ENCODE measurements around the gene ECHDC3.

Gene ECHDC3

DNA sequence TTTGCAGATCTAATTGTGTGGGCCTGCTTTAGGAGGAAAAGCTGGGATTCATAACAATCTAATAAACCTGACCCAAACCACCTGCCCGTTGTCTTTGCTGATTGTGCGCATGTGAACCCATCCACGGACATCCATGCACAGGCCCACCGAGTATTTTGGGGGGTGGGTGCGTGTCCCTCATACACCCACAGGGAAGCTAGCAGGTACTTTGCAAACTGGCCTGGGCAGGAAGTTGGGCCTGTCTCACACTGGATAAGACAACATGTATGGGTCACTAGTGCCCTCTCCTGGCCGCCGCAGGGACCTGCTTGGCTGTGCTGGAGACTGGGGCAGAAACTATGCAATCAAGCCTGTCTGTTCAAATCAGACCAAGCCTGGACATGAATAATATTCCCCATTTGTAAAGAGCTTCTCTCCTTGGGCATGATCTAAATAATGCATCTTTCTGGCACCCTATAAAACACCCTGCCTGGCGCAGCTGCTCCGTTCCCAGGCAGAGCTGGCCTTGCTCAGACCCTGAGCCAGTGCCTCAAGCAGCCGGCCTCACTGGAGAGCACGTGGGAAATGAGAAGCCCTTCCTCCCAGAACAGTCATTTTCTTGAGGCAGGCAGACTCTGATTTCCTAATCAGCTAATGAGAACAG is 15.8 kb downstream of the ECHDC3 start:
- POLR2A ChIA-PET, result interaction anchor here (1.1 to 1.9 kb wide), 2 partner anchors 243 to 284 kb away, joined by 3 to 6 read pairs; partner anchors contain the start of gene UPF2
- CTCF ChIA-PET, result interaction anchor here (0.7 to 2.7 kb wide), 11 partner anchors 10 to 649 kb away, joined by 3 to 17 read pairs (median 3); no protein-coding TSS in a partner anchor
- DNase-seq (ENCODE audit: extremely low spot score), result peak; percentile 85

DNA sequence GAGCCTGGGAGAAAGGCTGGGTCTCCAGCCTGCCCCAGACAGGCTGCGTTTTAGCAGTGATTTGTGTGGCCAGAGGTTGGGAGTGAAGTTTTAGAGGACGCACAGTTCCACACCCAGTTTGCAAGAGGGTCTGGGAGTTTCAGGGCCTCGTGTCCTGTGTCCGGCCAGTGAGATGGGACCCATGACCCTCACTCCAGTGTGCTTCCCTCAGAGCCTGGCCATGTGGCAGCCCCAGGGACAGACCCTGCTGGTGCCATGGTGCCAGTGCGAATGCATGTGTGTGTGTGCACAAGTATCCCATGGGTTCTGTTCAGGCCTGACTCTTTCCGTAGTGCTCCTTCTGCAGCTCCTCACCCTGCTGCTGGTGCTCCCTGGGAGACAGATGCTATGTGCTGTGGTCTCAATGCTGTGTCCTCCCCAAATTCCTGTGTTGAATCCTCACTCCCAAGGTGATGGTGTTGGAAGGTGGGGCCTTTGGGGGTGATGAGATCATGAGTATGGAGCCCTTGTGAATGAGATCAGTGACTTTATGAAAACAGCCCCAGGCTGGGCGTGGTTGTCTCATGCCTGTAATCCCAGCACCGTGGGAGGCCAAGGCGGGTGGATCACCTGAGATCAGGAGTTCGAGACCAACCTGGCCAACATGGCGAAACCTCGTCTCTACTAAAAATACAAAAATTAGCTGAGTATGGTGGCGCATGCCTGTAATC is 16.5 kb downstream of the ECHDC3 start:
- POLR2A ChIA-PET, result interaction anchor here (1.1 to 1.9 kb wide), 2 partner anchors 244 to 284 kb away, joined by 3 to 6 read pairs; partner anchors contain the start of gene UPF2

More for the DNA sequence above, 15.8 kb downstream of the ECHDC3 start:
- TF ChIP-seq TARDBP (IDR thresholded peaks at IDR 0.05), result no peak
- 0 out of 2 replicates have a peak, but pooled peaks have one; percentile 26 for TF ChIP-seq L3MBTL2 (conservative IDR thresholded peaks at IDR 0.05)
- TF ChIP-seq HDGF (IDR thresholded peaks at IDR 0.05; ENCODE audit: borderline replicate concordance), result 0 out of 2 replicates have a peak, but pooled peaks have one; percentile 80

DNA sequence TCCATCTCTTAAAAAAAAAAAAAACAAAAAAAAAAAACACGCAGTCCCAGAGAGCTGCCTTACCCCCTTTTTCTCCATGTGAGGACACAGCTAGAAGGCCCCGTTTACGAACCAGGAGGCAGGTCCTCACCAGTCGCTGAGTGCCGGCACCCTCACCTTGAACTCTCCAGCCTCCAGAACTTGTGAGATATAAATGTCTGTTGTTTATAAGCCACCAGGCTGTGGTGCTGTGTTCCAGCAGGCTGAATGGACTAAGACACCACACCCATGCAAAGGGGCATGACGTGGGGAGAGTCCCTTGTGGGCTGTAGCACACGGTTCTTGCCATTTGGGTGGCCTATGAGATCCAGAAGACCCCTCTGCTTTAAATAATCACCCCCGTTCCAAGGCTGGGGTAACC is 17.2 kb downstream of the ECHDC3 start:
- DNase-seq (ENCODE audit: extremely low spot score), result no peak
- TF ChIP-seq TARDBP (IDR thresholded peaks at IDR 0.05), result no peak
- TF ChIP-seq FOXA1 (IDR thresholded peaks at IDR 0.05), result no peak
- no peak for TF ChIP-seq ELF4 (IDR thresholded peaks at IDR 0.05)
- TF ChIP-seq L3MBTL2 (conservative IDR thresholded peaks at IDR 0.05), result no peak
- TF ChIP-seq FOXK2 (IDR thresholded peaks at IDR 0.05), result no peak
- TF ChIP-seq SUZ12 (IDR thresholded peaks at IDR 0.05), result no peak
- TF ChIP-seq ARNT (IDR thresholded peaks at IDR 0.05), result no peak
- TF ChIP-seq LEF1 (IDR thresholded peaks at IDR 0.05; ENCODE audit: borderline replicate concordance), result no peak
- no peak for TF ChIP-seq CTBP1 (IDR thresholded peaks at IDR 0.05; ENCODE audit: borderline replicate concordance)
- CTCF ChIA-PET, result interaction anchor here (2.7 kb wide), 1 partner anchor 244 kb away, joined by 17 read pairs; no protein-coding TSS in a partner anchor
- POLR2A ChIA-PET, result no interaction called here

More for the DNA sequence above, 16.5 kb downstream of the ECHDC3 start:
- TF ChIP-seq NFRKB (IDR thresholded peaks at IDR 0.05) (no peak), FOXM1 (IDR thresholded peaks at IDR 0.05; ENCODE audit: borderline replicate concordance) (no peak), ELF4 (IDR thresholded peaks at IDR 0.05) (no peak), LEF1 (IDR thresholded peaks at IDR 0.05; ENCODE audit: borderline replicate concordance) (no peak), ARNT (IDR thresholded peaks at IDR 0.05) (no peak), CTBP1 (IDR thresholded peaks at IDR 0.05; ENCODE audit: borderline replicate concordance) (no peak), ZNF384 (IDR thresholded peaks at IDR 0.05) (no peak), TARDBP (IDR thresholded peaks at IDR 0.05) (no peak), SUZ12 (IDR thresholded peaks at IDR 0.05) (no peak), FOXA1 (IDR thresholded peaks at IDR 0.05) (no peak), L3MBTL2 (conservative IDR thresholded peaks at IDR 0.05) (no peak), SP1 (IDR thresholded peaks at IDR 0.05) (no peak), BHLHE40 (IDR thresholded peaks at IDR 0.05; ENCODE audit: borderline replicate concordance) (no peak), HDGF (IDR thresholded peaks at IDR 0.05; ENCODE audit: borderline replicate concordance) (no peak), FOXK2 (IDR thresholded peaks at IDR 0.05) (no peak)
- TF ChIP-seq, protein P1, sequence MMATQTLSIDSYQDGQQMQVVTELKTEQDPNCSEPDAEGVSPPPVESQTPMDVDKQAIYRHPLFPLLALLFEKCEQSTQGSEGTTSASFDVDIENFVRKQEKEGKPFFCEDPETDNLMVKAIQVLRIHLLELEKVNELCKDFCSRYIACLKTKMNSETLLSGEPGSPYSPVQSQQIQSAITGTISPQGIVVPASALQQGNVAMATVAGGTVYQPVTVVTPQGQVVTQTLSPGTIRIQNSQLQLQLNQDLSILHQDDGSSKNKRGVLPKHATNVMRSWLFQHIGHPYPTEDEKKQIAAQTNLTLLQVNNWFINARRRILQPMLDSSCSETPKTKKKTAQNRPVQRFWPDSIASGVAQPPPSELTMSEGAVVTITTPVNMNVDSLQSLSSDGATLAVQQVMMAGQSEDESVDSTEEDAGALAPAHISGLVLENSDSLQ (IDR thresholded peaks at IDR 0.05), result no peak
- DNase-seq (ENCODE audit: extremely low spot score), result no peak
- CTCF ChIA-PET, result interaction anchor here (0.7 to 2.7 kb wide), 6 partner anchors 24 to 254 kb away, joined by 3 to 17 read pairs (median 3); no protein-coding TSS in a partner anchor

DNA sequence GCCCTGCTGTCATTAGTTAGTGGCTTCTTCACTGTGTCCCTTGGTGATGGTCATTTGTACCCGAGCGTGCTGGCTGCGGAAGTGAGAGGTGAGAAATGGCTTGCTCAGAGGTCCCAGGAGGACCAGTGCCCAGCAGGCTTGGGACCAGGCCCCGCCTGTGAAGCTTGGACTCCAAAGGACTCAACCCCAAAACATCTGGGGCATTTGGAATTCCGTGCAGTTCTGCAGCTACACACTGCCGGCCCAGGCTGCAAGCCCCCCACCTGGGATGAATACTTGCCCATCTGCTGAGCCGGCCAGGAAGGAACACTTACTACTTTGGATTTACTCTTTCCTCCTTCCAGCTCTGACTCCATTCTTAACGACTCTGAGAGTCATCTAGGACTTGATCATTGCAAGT is 18.0 kb downstream of the ECHDC3 start:
- ChIA-PET POLR2A (no interaction called here), CTCF (no interaction called here)
- no peak for TF ChIP-seq ELF4 (IDR thresholded peaks at IDR 0.05)
- no peak for TF ChIP-seq FOXA1 (IDR thresholded peaks at IDR 0.05)
- no peak for TF ChIP-seq HDGF (IDR thresholded peaks at IDR 0.05; ENCODE audit: borderline replicate concordance)
- no peak for TF ChIP-seq ZNF384 (IDR thresholded peaks at IDR 0.05)
- TF ChIP-seq, protein P1 (IDR thresholded peaks at IDR 0.05), result no peak
- TF ChIP-seq LEF1 (IDR thresholded peaks at IDR 0.05; ENCODE audit: borderline replicate concordance), result no peak
- no peak for TF ChIP-seq SP1 (IDR thresholded peaks at IDR 0.05)
- TF ChIP-seq L3MBTL2 (conservative IDR thresholded peaks at IDR 0.05), result no peak
- no peak for TF ChIP-seq CTBP1 (IDR thresholded peaks at IDR 0.05; ENCODE audit: borderline replicate concordance)
- TF ChIP-seq FOXK2 (IDR thresholded peaks at IDR 0.05), result no peak
- no peak for DNase-seq (ENCODE audit: extremely low spot score)

DNA sequence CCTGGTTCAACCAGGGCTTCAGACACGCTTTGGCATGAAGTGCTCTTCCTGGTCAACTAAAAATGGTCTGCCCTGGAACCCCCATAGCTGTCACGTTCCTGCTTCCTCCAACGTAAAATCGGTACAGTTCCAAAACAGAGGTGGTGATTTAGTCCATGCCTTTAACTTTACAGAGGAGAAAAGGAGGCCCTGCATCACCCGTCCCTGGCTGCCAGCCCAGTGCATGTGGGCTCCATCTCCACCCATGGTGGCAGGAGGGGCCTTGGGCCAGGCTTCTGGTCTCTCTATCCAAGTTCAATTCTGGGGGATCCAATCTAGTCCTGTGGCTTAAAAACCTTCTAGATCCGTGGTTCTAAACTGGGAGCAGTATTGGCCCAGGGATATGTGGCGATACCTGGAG is 18.7 kb downstream of the ECHDC3 start:
- ChIA-PET POLR2A (no interaction called here), CTCF (no interaction called here)
- no peak for TF ChIP-seq FOXM1 (IDR thresholded peaks at IDR 0.05; ENCODE audit: borderline replicate concordance)
- no peak for TF ChIP-seq ZNF384 (IDR thresholded peaks at IDR 0.05)
- no peak for TF ChIP-seq HDGF (IDR thresholded peaks at IDR 0.05; ENCODE audit: borderline replicate concordance)
- TF ChIP-seq, protein P1 (IDR thresholded peaks at IDR 0.05), result no peak
- no peak for TF ChIP-seq CTBP1 (IDR thresholded peaks at IDR 0.05; ENCODE audit: borderline replicate concordance)
- no peak for TF ChIP-seq SUZ12 (IDR thresholded peaks at IDR 0.05)
- TF ChIP-seq ARNT (IDR thresholded peaks at IDR 0.05), result no peak
- no peak for TF ChIP-seq TARDBP (IDR thresholded peaks at IDR 0.05)
- DNase-seq (ENCODE audit: extremely low spot score), result no peak

DNA sequence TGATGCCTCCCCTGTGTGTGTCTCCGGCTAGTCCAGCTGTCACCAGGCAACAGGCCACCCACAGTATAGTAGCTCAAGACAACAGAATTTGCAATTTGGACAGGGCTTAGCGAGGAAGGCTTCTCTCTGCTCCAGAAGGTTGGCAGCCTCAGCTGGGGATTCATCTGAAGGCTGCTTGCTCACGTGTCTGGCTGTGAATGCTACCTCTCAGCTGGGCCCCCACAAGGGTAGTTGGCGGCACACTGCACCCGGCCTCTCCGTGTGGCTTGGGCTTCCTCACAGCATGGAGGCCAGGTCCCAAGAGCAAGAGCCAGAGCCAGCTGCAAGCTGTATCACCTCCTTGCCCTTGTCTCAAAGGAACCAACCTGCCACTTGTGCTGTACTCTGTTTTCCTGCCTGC is 19.2 kb downstream of the ECHDC3 start:
- ChIA-PET CTCF (no interaction called here), POLR2A (no interaction called here)
- no peak for DNase-seq (ENCODE audit: extremely low spot score)
- no peak for TF ChIP-seq CTBP1 (IDR thresholded peaks at IDR 0.05; ENCODE audit: borderline replicate concordance)
- TF ChIP-seq, protein P1 (IDR thresholded peaks at IDR 0.05), result no peak
- no peak for TF ChIP-seq HDGF (IDR thresholded peaks at IDR 0.05; ENCODE audit: borderline replicate concordance)
- no peak for TF ChIP-seq L3MBTL2 (conservative IDR thresholded peaks at IDR 0.05)
- no peak for TF ChIP-seq TARDBP (IDR thresholded peaks at IDR 0.05)
- TF ChIP-seq NFRKB (IDR thresholded peaks at IDR 0.05), result no peak
- TF ChIP-seq ELF4 (IDR thresholded peaks at IDR 0.05), result no peak
- TF ChIP-seq FOXK2 (IDR thresholded peaks at IDR 0.05), result no peak
- no peak for TF ChIP-seq FOXA1 (IDR thresholded peaks at IDR 0.05)
- TF ChIP-seq BHLHE40 (IDR thresholded peaks at IDR 0.05; ENCODE audit: borderline replicate concordance), result no peak
